AG04450 (cell line): ENCODE data around the gene OSBPL1A. TPM values are rescaled to one million over a fixed set of nuclear protein-coding genes. Genes with fewer than 3 reads are reported as not detected.

ENCODE experiments used
- CTCF ChIA-PET: fragments of 300-600, 350-600 bp; formaldehyde crosslinking; extraction: SDS; loops from one replicate; lab custom pipeline; 2022; ENCODE audit warnings: antibody characterized with exemption, inconsistent platforms; lab: Charles Lee
- POLR2A ChIA-PET: fragments of 350-600 bp; formaldehyde crosslinking; extraction: SDS; loops from one replicate; lab custom pipeline; 2021; ENCODE audit warnings: antibody characterized with exemption, inconsistent platforms; lab: Yijun Ruan, JAX
- DNase-seq: peaks from one replicate; pipeline ENCODE4 v3.0.0-alpha.2; 2011; ENCODE audit warnings: low read depth, low spot score
- H3K27ac ChIP-seq: one replicate; pipeline ENCODE4 v1.5.1; 2012; ENCODE audit warnings: low read depth, low read length, control low read depth
- H3K27me3 ChIP-seq: one replicate; pipeline ENCODE4 v1.6.0; 2012; ENCODE audit warnings: low read length; ENCODE audit not compliant: control insufficient read depth, insufficient read depth
- H3K4me3 ChIP-seq: 2 replicates; pipeline ENCODE4 v1.5.1; 2011; ENCODE audit warnings: mild to moderate bottlenecking, low read depth, low read length, control low read depth
- H3K9me3 ChIP-seq: 2 replicates; pipeline ENCODE4 v1.5.1; 2012; ENCODE audit warnings: low read length; ENCODE audit not compliant: control insufficient read depth, insufficient read depth
- polyA plus RNA-seq: library from polyadenylated mRNA; depleted of rRNA; stranded (reverse); fragments of >200 nt; gene quantifications from 2 replicates; pipeline ENCODE4 v1.2.3, GENCODE V29; 2011
- TF ChIP-seq, protein P1 (sequence below): IDR thresholded peaks from 2 replicates; pipeline ENCODE4 v1.5.1; 2011; ENCODE audit warnings: low read depth, low read length, control low read depth, inconsistent platforms

The OSBPL1A gene
- polyA plus RNA-seq, 1 experiment, result 56.1 TPM

DNA sequence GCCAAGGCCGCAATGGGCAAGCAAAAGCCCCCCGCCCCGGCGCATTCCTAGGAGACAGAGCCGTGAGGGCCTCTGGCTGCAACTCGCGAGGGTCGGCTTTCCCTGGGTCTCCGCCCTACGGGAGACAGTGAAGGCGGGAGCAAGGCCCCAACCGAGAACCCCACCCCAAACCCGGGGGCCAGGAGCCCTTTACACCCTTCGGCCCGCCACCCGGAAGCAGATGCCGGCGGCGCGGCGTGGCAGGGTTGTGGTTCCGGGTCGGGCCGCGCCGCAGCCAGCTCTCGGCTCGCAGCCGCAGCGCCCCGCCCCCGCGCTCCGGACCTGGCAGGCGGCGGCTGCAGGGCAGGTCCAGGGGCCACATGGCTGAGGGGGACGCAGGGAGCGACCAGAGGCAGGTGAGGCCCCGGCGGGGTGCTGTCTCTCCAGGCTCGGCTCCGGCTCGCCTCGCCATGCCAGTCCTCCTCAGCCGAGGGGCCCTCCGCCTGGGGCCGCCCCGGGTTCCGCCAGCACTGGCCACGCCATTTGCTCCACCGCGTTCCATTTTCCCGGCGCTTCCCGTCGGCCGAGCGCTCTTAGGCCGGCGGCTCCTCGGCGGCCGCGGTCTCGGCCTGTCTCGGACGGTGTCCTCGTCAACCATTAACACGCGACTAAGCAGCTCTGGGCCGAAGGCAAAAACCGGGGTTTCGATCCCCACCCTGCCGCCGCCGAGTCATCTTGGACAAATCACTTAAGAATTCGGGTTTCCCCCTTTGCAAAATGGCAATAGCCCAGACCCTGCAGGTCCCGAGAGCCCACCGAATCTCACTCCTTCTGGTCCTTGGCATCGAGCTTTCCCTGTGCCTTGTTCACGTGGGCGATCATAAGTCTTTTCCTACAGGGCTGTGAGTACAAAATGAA lies 29.0 kb upstream of the OSBPL1A start, which contains the start of gene IMPACT:
TSS of gene IMPACT (plus strand) at position 273 of the 897 bp plus-strand sequence. CDS start at position 360, 87 bp downstream.
- H3K27me3 ChIP-seq, result no peaks in the 10 kb centered on the region
- peaks cover 4% of the 10 kb centered on the region; the same call in 1 of the 2 replicates for H3K9me3 ChIP-seq
- ChIA-PET CTCF (interaction anchor here (1.5 kb wide), 1 partner anchor 62 kb away, joined by 4 read pairs; no protein-coding TSS in a partner anchor), POLR2A (interaction anchor here (0.6 to 1.6 kb wide), 6 partner anchors 10 to 807 kb away, joined by 3 to 15 read pairs (median 3); partner anchors contain the start of gene OSBPL1A)
- H3K27ac ChIP-seq, result peak within 1 kb of the TSS; percentile 80
- TF ChIP-seq, protein P1, sequence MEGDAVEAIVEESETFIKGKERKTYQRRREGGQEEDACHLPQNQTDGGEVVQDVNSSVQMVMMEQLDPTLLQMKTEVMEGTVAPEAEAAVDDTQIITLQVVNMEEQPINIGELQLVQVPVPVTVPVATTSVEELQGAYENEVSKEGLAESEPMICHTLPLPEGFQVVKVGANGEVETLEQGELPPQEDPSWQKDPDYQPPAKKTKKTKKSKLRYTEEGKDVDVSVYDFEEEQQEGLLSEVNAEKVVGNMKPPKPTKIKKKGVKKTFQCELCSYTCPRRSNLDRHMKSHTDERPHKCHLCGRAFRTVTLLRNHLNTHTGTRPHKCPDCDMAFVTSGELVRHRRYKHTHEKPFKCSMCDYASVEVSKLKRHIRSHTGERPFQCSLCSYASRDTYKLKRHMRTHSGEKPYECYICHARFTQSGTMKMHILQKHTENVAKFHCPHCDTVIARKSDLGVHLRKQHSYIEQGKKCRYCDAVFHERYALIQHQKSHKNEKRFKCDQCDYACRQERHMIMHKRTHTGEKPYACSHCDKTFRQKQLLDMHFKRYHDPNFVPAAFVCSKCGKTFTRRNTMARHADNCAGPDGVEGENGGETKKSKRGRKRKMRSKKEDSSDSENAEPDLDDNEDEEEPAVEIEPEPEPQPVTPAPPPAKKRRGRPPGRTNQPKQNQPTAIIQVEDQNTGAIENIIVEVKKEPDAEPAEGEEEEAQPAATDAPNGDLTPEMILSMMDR, result no peak
- peak; percentile 45 for DNase-seq
- peak within 1 kb of the TSS; percentile 76 for H3K4me3 ChIP-seq

DNA sequence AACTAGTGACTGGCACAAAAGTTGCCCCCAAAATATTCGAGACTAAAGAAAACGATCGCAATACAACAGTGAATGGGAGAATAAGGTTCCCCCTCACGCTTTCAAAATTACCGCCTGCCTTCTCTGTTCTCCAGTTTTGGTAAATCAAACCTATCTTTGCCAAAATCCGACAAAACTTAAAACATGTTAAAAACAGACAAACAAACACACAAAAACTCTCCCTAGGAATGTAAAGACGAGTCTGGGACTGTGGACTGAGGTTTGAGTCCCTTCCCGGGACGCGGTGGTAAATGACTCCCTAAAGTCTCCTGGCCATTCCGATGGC lies 28.4 kb upstream of the OSBPL1A start:
- no peak for DNase-seq
- H3K9me3 ChIP-seq, result peaks cover 4% of the 10 kb centered on the region; the same call in 1 of the 2 replicates
- H3K27me3 ChIP-seq, result no peaks in the 10 kb centered on the region
- CTCF ChIA-PET, result interaction anchor here (1.5 kb wide), 1 partner anchor 63 kb away, joined by 4 read pairs; no protein-coding TSS in a partner anchor
- H3K27ac ChIP-seq, result peak overlapping the region; percentile 66
- POLR2A ChIA-PET, result interaction anchor here (0.6 to 1.6 kb wide), 5 partner anchors 11 to 62 kb away, joined by 3 to 15 read pairs (median 3); partner anchors contain the start of gene OSBPL1A
- TF ChIP-seq, protein P1, result no peak
- H3K4me3 ChIP-seq, result peak overlapping the region; percentile 76

GRCh38 chr18:24421831-24422230 lies 24.2 kb upstream of the OSBPL1A start:
- no peak for DNase-seq
- TF ChIP-seq, protein P1, result no peak
- Histone ChIP-seq H3K4me3 (no peak overlapping the region), H3K27ac (no peak overlapping the region), H3K9me3 (peaks cover 4% of the 10 kb centered on the region; the same call in 1 of the 2 replicates), H3K27me3 (peaks cover 3% of the 10 kb centered on the region)
- ChIA-PET CTCF (interaction anchor here (0.7 to 1.0 kb wide), 2 partner anchors 25 to 62 kb away, joined by 3 to 4 read pairs; no protein-coding TSS in a partner anchor), POLR2A (no interaction called here)

DNA sequence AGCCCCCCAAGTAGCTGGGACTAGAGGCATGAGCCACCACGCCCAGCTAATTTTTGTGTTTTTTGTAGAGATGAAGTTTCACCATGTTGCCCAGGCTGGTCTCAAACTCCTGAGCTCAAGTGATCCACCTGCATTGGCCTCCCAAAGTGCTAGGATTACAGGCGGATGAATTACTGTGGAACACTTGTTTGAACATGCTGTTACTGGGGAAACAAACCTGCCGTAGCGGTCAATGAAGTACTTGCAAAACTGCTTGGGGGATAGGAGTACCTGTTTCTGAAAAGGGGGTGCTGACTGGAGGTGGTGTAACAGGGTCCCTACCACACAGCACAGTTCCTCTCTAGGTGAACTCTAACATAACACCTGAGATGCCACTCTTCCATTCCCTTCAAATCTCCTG lies 22.9 kb upstream of the OSBPL1A start:
- DNase-seq, result no peak
- POLR2A ChIA-PET, result no interaction called here
- CTCF ChIA-PET, result no interaction called here

More for the DNA sequence above, 22.9 kb upstream of the OSBPL1A start:
- H3K9me3 ChIP-seq, result no peaks in the 10 kb centered on the region
- H3K27me3 ChIP-seq, result peaks cover 10% of the 10 kb centered on the region
- no peak overlapping the region for H3K27ac ChIP-seq
- no peak overlapping the region for H3K4me3 ChIP-seq
- TF ChIP-seq, protein P1, result no peak
